ENCODE results near the gene C4orf54.

Gene C4orf54

DNA sequence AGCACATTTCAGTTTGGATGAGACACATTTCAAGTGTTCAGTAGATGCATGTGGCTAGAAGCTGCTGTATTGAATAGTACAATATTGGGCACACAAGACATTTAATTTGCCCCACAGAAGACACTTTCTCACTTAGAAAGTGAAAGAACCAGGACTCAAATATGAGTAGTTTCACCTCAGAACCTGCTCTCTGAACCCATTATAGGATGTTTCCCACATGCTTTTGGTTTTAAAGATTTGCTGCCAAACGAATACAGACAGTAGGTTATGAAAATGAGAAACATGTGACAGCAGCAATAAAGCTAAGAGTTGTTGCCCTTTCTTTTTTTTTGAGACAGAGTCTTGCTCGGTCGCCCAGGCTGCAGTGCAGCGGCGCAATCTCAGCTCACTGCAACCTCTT, 32.3 kb downstream of the C4orf54 start:
- no peak for TF ChIP-seq CTCF (IDR thresholded peaks at IDR 0.05; ENCODE audit: low read depth, low read length, poor library complexity, severe bottlenecking)
- no peak for TF ChIP-seq EZH2phosphoT487 (IDR thresholded peaks at IDR 0.05; ENCODE audit: borderline replicate concordance, low read length)
- H3F3A ChIP-seq (ENCODE audit: control insufficient read depth, insufficient read depth) = no peaks in the 10 kb centered on the region
- H3K9me2 ChIP-seq (replicated peaks; ENCODE audit: control insufficient read depth, low read length) = no peaks in the 10 kb centered on the region
- H3K27ac ChIP-seq (ENCODE audit: low read depth, low read length) = no peak overlapping the region
- no peaks in the 10 kb centered on the region for H4K20me1 ChIP-seq (ENCODE audit: control insufficient read depth, insufficient read depth, low read depth, low read length)
- H3K4me2 ChIP-seq (ENCODE audit: low read length) = no peak overlapping the region
- H3K4me3 ChIP-seq (ENCODE audit: low read length) = no peak overlapping the region
- no peaks in the 10 kb centered on the region for H3K9me3 ChIP-seq (ENCODE audit: control insufficient read depth, insufficient read depth, low read length)
- H3K79me2 ChIP-seq (ENCODE audit: control insufficient read depth, low read length) = no peaks in the 10 kb centered on the region
- no peaks in the 10 kb centered on the region for H3K36me3 ChIP-seq (ENCODE audit: control insufficient read depth, low read length)
- no peaks in the 10 kb centered on the region for H3K4me1 ChIP-seq (ENCODE audit: control insufficient read depth, low read length)
- H3K27me3 ChIP-seq (ENCODE audit: control insufficient read depth, low read length) = no peaks in the 10 kb centered on the region

DNA sequence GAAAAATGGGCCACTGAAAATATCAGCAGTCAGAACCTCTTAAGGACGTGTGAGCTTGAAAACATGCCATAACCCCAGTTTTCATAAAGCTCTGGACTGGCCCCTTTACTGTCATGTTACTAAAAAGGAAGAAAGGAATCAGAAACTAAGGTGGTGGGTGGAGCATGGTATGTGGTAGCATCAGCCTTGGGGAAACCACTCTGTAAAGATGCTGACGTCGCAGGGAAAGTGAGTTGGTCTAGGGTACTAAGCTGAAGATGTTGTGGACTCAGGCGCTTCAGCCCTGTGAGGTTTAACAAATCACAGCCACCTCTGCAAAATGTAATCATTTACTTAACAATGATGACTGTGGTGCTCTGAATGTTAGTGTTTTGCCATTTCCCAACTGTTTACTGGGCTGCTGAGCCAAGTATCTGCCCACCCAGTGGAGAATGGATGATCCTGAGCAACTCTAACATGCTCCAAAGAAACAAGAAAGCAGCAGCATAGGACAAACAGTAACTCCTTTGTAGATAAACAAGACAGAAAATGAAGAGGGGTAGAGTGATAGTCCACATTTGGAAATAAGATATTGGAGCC, 33.4 kb downstream of the C4orf54 start:
- TF ChIP-seq EZH2phosphoT487 (IDR thresholded peaks at IDR 0.05; ENCODE audit: borderline replicate concordance, low read length) = no peak
- TF ChIP-seq CTCF (IDR thresholded peaks at IDR 0.05; ENCODE audit: low read depth, low read length, poor library complexity, severe bottlenecking) = no peak
- H3K9me3 ChIP-seq (ENCODE audit: control insufficient read depth, insufficient read depth, low read length) = no peaks in the 10 kb centered on the region
- no peaks in the 10 kb centered on the region for H3K79me2 ChIP-seq (ENCODE audit: control insufficient read depth, low read length)
- H3K36me3 ChIP-seq (ENCODE audit: control insufficient read depth, low read length) = no peaks in the 10 kb centered on the region
- no peaks in the 10 kb centered on the region for H4K20me1 ChIP-seq (ENCODE audit: control insufficient read depth, insufficient read depth, low read depth, low read length)
- no peak overlapping the region for H3K4me3 ChIP-seq (ENCODE audit: low read length)
- no peaks in the 10 kb centered on the region for H3K27me3 ChIP-seq (ENCODE audit: control insufficient read depth, low read length)
- H3K4me2 ChIP-seq (ENCODE audit: low read length) = no peak overlapping the region
- no peak overlapping the region for H3K27ac ChIP-seq (ENCODE audit: low read depth, low read length)
- H3K4me1 ChIP-seq (ENCODE audit: control insufficient read depth, low read length) = no peaks in the 10 kb centered on the region
- H3K9me2 ChIP-seq (replicated peaks; ENCODE audit: control insufficient read depth, low read length) = no peaks in the 10 kb centered on the region
- H3F3A ChIP-seq (ENCODE audit: control insufficient read depth, insufficient read depth) = no peaks in the 10 kb centered on the region

GRCh38 chr4:99622341-99622740, 35.3 kb downstream of the C4orf54 start:
- TF ChIP-seq CTCF (IDR thresholded peaks at IDR 0.05; ENCODE audit: low read depth, low read length, poor library complexity, severe bottlenecking) (no peak), EZH2phosphoT487 (IDR thresholded peaks at IDR 0.05; ENCODE audit: borderline replicate concordance, low read length) (no peak)
- Histone ChIP-seq H4K20me1 (ENCODE audit: control insufficient read depth, insufficient read depth, low read depth, low read length) (no peaks in the 10 kb centered on the region), H3K4me2 (ENCODE audit: low read length) (no peak overlapping the region), H3K4me1 (ENCODE audit: control insufficient read depth, low read length) (no peaks in the 10 kb centered on the region), H3K27ac (ENCODE audit: low read depth, low read length) (no peak overlapping the region), H3F3A (ENCODE audit: control insufficient read depth, insufficient read depth) (no peaks in the 10 kb centered on the region), H3K9me3 (ENCODE audit: control insufficient read depth, insufficient read depth, low read length) (no peaks in the 10 kb centered on the region), H3K4me3 (ENCODE audit: low read length) (no peak overlapping the region), H3K36me3 (ENCODE audit: control insufficient read depth, low read length) (no peaks in the 10 kb centered on the region), H3K27me3 (ENCODE audit: control insufficient read depth, low read length) (no peaks in the 10 kb centered on the region), H3K79me2 (ENCODE audit: control insufficient read depth, low read length) (no peaks in the 10 kb centered on the region), H3K9me2 (replicated peaks; ENCODE audit: control insufficient read depth, low read length) (no peaks in the 10 kb centered on the region)

Data from DOHH2 (cell line).